ENCODE measurements around the gene DCAKD. TPM values are rescaled to one million over a fixed set of nuclear protein-coding genes. Genes with fewer than 3 reads are reported as not detected.

DCAKD gene
- total RNA-seq, 1 experiment from 2014 or later: 48.3 TPM

DNA sequence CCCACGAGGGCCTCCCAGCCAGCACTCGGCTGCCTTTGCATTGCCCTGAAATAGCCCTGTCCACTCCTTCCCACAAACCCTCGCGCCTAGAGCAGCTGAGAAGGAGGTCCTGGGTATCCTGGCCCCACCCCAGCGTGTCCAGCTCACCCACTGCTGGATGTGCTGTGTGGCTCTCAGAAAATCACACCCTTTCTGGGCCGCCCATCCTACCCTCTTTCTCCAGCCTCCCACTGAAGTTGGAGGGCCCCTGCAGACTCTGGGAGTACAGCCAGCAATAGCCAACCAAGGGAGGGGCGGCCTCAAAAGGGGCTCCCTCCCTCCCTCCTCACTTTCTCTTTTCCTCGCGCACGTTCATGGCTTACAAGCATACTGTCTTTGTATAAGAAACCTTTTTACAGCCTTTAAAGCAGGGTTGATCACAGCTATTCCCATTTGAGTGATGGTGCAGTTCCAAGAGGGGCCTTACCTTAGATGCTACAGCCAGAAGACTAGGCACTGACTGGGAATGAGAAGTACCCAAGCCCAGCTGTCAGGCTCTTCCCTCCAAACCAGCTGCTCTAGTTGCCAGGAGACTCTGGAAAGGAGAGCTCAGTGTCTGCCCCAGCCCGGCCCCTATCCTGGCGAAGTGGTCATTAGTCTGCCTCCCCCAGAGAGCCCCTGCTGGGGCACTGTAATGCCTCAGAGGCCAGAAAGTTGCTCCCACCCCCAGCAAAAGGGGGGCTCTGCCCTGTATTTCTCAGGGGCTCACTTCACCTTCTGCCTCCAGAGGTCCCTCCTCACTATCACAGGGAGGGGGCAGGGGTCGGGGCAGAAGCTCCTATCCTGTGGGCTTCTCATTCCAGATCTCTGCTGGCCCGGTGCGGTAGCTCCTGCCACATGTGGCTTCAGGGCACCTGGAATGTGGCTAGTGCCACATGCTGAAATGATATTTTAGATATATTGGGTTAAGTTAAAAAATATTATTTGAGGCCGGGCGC, 38.1 kb downstream of the DCAKD start:
- H3K4me3 Mint-ChIP-seq: no peak overlapping the region; a peak in 1 of 5 replicates
- Histone ChIP-seq H4K8ac (replicated peaks; ENCODE audit: insufficient read length, low read depth, low read length) (no peak overlapping the region), H2BK5ac (ENCODE audit: insufficient read length, low read length) (no peak overlapping the region), H3K23me2 (ENCODE audit: insufficient read length, low read depth, low read length, poor library complexity, severe bottlenecking) (no peaks in the 10 kb centered on the region), H3K14ac (ENCODE audit: insufficient read depth, low read length) (no peak overlapping the region), H4K5ac (ENCODE audit: insufficient read length, low read depth, low read length) (no peak overlapping the region), H2BK120ac (ENCODE audit: low read depth, low read length, poor library complexity, severe bottlenecking) (no peak overlapping the region), H3K18ac (ENCODE audit: insufficient read length, low read depth, low read length) (no peak overlapping the region), H2AFZ (ENCODE audit: low read length) (no peak overlapping the region), H3K9ac (ENCODE audit: extremely low read depth, insufficient read length, low read length) (no peak overlapping the region), H4K91ac (ENCODE audit: insufficient read length, low read depth, low read length) (no peak overlapping the region), H2BK15ac (ENCODE audit: low read depth, low read length) (no peak overlapping the region), H3K79me2 (ENCODE audit: insufficient read depth, low read length) (no peaks in the 10 kb centered on the region), H3K27me3 (ENCODE audit: insufficient read depth, low read length) (peaks cover 2% of the 10 kb centered on the region; the same call in 1 of the 2 replicates), H4K20me1 (ENCODE audit: control insufficient read depth, insufficient read depth, insufficient read length) (no peaks in the 10 kb centered on the region), H3K79me1 (ENCODE audit: insufficient read depth, low read depth, low read length, poor library complexity, severe bottlenecking) (no peaks in the 10 kb centered on the region), H2BK12ac (ENCODE audit: insufficient read length, low read depth, low read length) (no peak overlapping the region), H3K27ac (ENCODE audit: insufficient read length, low read depth, low read length) (no peak overlapping the region), H2AK5ac (ENCODE audit: insufficient read length, low read length) (no peak overlapping the region), H3K4ac (ENCODE audit: low read depth, low read length) (no peak overlapping the region), H3T11ph (ENCODE audit: low read length) (no peak overlapping the region), H3K9me3 (ENCODE audit: control insufficient read depth, low read depth, low read length) (no peaks in the 10 kb centered on the region), H2BK20ac (ENCODE audit: low read depth, low read length, poor library complexity, severe bottlenecking) (no peak overlapping the region), H3K4me1 (ENCODE audit: insufficient read depth, low read length) (no peaks in the 10 kb centered on the region; the same call in 1 of the 2 replicates), H3K4me2 (ENCODE audit: insufficient read depth, insufficient read length, low read length) (no peak overlapping the region), H3K56ac (ENCODE audit: insufficient read length, low read depth, low read length) (no peak overlapping the region), H3K23ac (ENCODE audit: insufficient read length, low read depth, low read length) (no peak overlapping the region)
- no peaks in the 10 kb centered on the region for H3K9me3 Mint-ChIP-seq
- WGBS (ENCODE audit: extremely low coverage, insufficient read length, low lambda C conversion rate): no CpG with 5 or more reads among the region's 17 CpGs
- H3K27ac Mint-ChIP-seq: peak overlapping the region in 1 of 3 experiments; percentile 67; a peak in 1 of 7 replicates
- DNase-seq: peak; percentile 63
- peaks cover 14 to 30% of the 10 kb centered on the region in 2 experiments for H3K4me1 Mint-ChIP-seq
- H3K36me3 Mint-ChIP-seq (ENCODE audit: insufficient read depth in 1 of 3, low read depth in 3 of 3): no peaks in the 10 kb centered on the region
- TF ChIP-seq CTCF (conservative IDR thresholded peaks at IDR 0.05): no peak
- peaks cover 20% of the 10 kb centered on the region for H3K27me3 Mint-ChIP-seq (ENCODE audit: low read depth)

Data from H9 (cell line).